Vagina (tissue), 2 donors: ENCODE results near the gene TM9SF4. TPM values are rescaled to one million over a fixed set of nuclear protein-coding genes. Genes with fewer than 3 reads are reported as not detected.
A peak's percentile ranks its signal among the peaks of the same experiment; 100 is the strongest.

Experiments used
- DNase-seq, 2 donors: peaks; one replicate each; pipeline ENCODE4 v3.0.0-alpha.2; 2017; ENCODE audit errors: extremely low spot score in 2 of 2
- H3K27ac ChIP-seq: fragments of 200-600 bp; sonication (generic); one replicate; pipeline ENCODE4 v1.5.1; 2019
- H3K27me3 ChIP-seq: fragments of 200-600 bp; sonication (generic); one replicate; pipeline ENCODE4 v1.5.1; 2019
- H3K36me3 ChIP-seq, 2 donors: fragments of 200-600 bp; sonication (generic); one replicate each; pipeline ENCODE4 v1.5.1; 2017 to 2019
- H3K4me1 ChIP-seq: fragments of 200-600 bp; sonication (generic); one replicate; pipeline ENCODE4 v1.5.1; 2019
- H3K4me3 ChIP-seq, 2 donors: fragments of 200-600 bp; sonication (generic); 1 replicate in 1 of 2; 2 replicates in 1 of 2; pipeline ENCODE4 v1.5.1; 2016 to 2019
- H3K9me3 ChIP-seq: fragments of 200-600 bp; sonication (generic); one replicate; pipeline ENCODE4 v1.5.1; 2019
- CTCF ChIP-seq, 3 experiments: fragments of 450-650 bp in 2 of 3; fragments of 200-600 bp in 1 of 3; sonication (generic) in 1 of 3; IDR thresholded peaks; one replicate each; pipeline ENCODE4 v1.5.1; 2017 to 2019; ENCODE audit warnings: antibody characterized with exemption in 3 of 3, mild to moderate bottlenecking in 2 of 3, moderate library complexity in 2 of 3
- POLR2A ChIP-seq, 2 donors: fragments of 450-650 bp; IDR thresholded peaks; one replicate each; pipeline ENCODE4 v1.6.1; 2017; ENCODE audit warnings: antibody characterized with exemption in 2 of 2, mild to moderate bottlenecking in 2 of 2, moderate library complexity in 2 of 2
- POLR2AphosphoS5 ChIP-seq, 2 donors: sonication (generic); formaldehyde crosslinking; IDR thresholded peaks; one replicate each; pipeline ENCODE4 v1.9.0; 2017; ENCODE audit warnings: antibody characterized with exemption in 2 of 2, mild to moderate bottlenecking in 2 of 2, low read depth in 1 of 2; ENCODE audit not compliant: insufficient read depth in 1 of 2
- intact Hi-C: fragments of 100-400 bp; cut with DNase I; formaldehyde crosslinking; loops from one replicate; pipeline ENCODE4 v1.15.1; 2023
- total RNA-seq: library from RNA; depleted of rRNA; stranded (reverse); fragments of >200 nt; gene quantifications from one replicate; pipeline ENCODE4 v1.2.3, GENCODE V29; 2016

TM9SF4 gene
- total RNA-seq, result 32.2 TPM

GRCh38 chr20:32109392-32110172 lies at the start of gene TM9SF4:
Gene TM9SF4 (plus strand): TSS chr20:32109714. CDS start chr20:32109741, 27 bp downstream.
- peak; percentile 90 to 94 for TF ChIP-seq POLR2AphosphoS5 (IDR thresholded peaks at IDR 0.05; ENCODE audit: insufficient read depth in 1 of 2, low read depth in 1 of 2)
- TF ChIP-seq CTCF (IDR thresholded peaks at IDR 0.05), result no peak
- TF ChIP-seq POLR2A (IDR thresholded peaks at IDR 0.05), result peak in 1 of 2 donors; percentile 20
- Histone ChIP-seq H3K9me3 (no peaks in the 10 kb centered on the region), H3K27ac (peak within 1 kb of the TSS; percentile 97), H3K4me1 (peaks cover 39% of the 10 kb centered on the region), H3K36me3 (no peaks in the 10 kb centered on the region), H3K27me3 (no peaks in the 10 kb centered on the region), H3K4me3 (peak within 1 kb of the TSS; percentile 94 to 96)
- peak in 1 of 2 donors; percentile 93 for DNase-seq
- intact Hi-C loops, result no loop called here

- H3K27me3 ChIP-seq, result no peaks in the 10 kb centered on the region
- no peak overlapping the region for H3K4me3 ChIP-seq
- H3K36me3 ChIP-seq, result no peaks in the 10 kb centered on the region
- H3K4me1 ChIP-seq, result no peaks in the 10 kb centered on the region
- DNase-seq, result no peak
- no peaks in the 10 kb centered on the region for H3K9me3 ChIP-seq
- TF ChIP-seq POLR2AphosphoS5 (IDR thresholded peaks at IDR 0.05; ENCODE audit: insufficient read depth in 1 of 2, low read depth in 1 of 2) (no peak), CTCF (IDR thresholded peaks at IDR 0.05) (no peak), POLR2A (IDR thresholded peaks at IDR 0.05) (no peak)
- no peak overlapping the region for H3K27ac ChIP-seq
- intact Hi-C loops, result no loop called here
These were observed 46.7 kb upstream of the TM9SF4 start for GRCh38 chr20:32062776-32063170.

GRCh38 chr20:32063695-32064094 lies 45.8 kb upstream of the TM9SF4 start:
- H3K27me3 ChIP-seq, result no peaks in the 10 kb centered on the region
- intact Hi-C loops, result no loop called here
- no peak for DNase-seq
- H3K27ac ChIP-seq, result no peak overlapping the region
- no peak overlapping the region for H3K4me3 ChIP-seq
- TF ChIP-seq POLR2A (IDR thresholded peaks at IDR 0.05) (no peak), POLR2AphosphoS5 (IDR thresholded peaks at IDR 0.05; ENCODE audit: insufficient read depth in 1 of 2, low read depth in 1 of 2) (no peak), CTCF (IDR thresholded peaks at IDR 0.05) (no peak)
- H3K36me3 ChIP-seq, result no peaks in the 10 kb centered on the region
- no peaks in the 10 kb centered on the region for H3K9me3 ChIP-seq
- H3K4me1 ChIP-seq, result no peaks in the 10 kb centered on the region

GRCh38 chr20:32064667-32065066 lies 44.8 kb upstream of the TM9SF4 start:
- intact Hi-C loops, result no loop called here
- Histone ChIP-seq H3K27me3 (no peaks in the 10 kb centered on the region), H3K4me1 (no peaks in the 10 kb centered on the region), H3K27ac (no peak overlapping the region), H3K4me3 (no peak overlapping the region), H3K36me3 (no peaks in the 10 kb centered on the region), H3K9me3 (no peaks in the 10 kb centered on the region)
- DNase-seq, result no peak
- TF ChIP-seq CTCF (IDR thresholded peaks at IDR 0.05), result no peak
- TF ChIP-seq POLR2AphosphoS5 (IDR thresholded peaks at IDR 0.05; ENCODE audit: insufficient read depth in 1 of 2, low read depth in 1 of 2), result no peak
- no peak for TF ChIP-seq POLR2A (IDR thresholded peaks at IDR 0.05)

GRCh38 chr20:32067234-32067821 lies 42.2 kb upstream of the TM9SF4 start:
- no peak overlapping the region for H3K27ac ChIP-seq
- no peaks in the 10 kb centered on the region for H3K36me3 ChIP-seq
- no peaks in the 10 kb centered on the region for H3K9me3 ChIP-seq
- intact Hi-C loops, result no loop called here
- no peak for TF ChIP-seq CTCF (IDR thresholded peaks at IDR 0.05)
- no peak for DNase-seq
- no peaks in the 10 kb centered on the region for H3K4me1 ChIP-seq
- no peak overlapping the region for H3K4me3 ChIP-seq
- no peaks in the 10 kb centered on the region for H3K27me3 ChIP-seq
